Mesendoderm (in vitro differentiated cells): ENCODE results near the gene SLC7A7.
A peak's percentile ranks its signal among the peaks of the same experiment; 100 is the strongest.

Experiments
- DNase-seq: peaks from one replicate; pipeline ENCODE4 v3.0.0; 2013
- H2AK5ac ChIP-seq: 2 replicates; pipeline ENCODE4 v1.6.1; 2013; ENCODE audit warnings: low read length, inconsistent platforms
- H2BK120ac ChIP-seq: 2 replicates; pipeline ENCODE4 v1.6.1; 2013; ENCODE audit warnings: low read depth, mild to moderate bottlenecking, low read length, moderate library complexity, mixed read lengths
- H2BK15ac ChIP-seq: replicated peaks from 2 replicates; pipeline ENCODE4 v1.6.1; 2013; ENCODE audit warnings: low read depth, mild to moderate bottlenecking, moderate library complexity
- H2BK5ac ChIP-seq: 2 replicates; pipeline ENCODE4 v1.6.1; 2013; ENCODE audit warnings: low read length, inconsistent platforms
- H3K18ac ChIP-seq: 2 replicates; pipeline ENCODE4 v1.6.1; 2013; ENCODE audit warnings: mild to moderate bottlenecking, low read length, mixed read lengths
- H3K23ac ChIP-seq: one replicate; pipeline ENCODE4 v1.6.1; 2013; ENCODE audit warnings: low read length
- H3K27ac ChIP-seq: 2 replicates; pipeline ENCODE4 v1.5.1; 2013; ENCODE audit warnings: low read depth, mild to moderate bottlenecking, inconsistent platforms, low read length, moderate library complexity
- H3K27me3 ChIP-seq: 2 replicates; pipeline ENCODE4 v1.6.1; 2013; ENCODE audit warnings: low read length, control low read depth, mild to moderate bottlenecking, inconsistent platforms; ENCODE audit not compliant: insufficient read depth, poor library complexity
- H3K36me3 ChIP-seq: 2 replicates; pipeline ENCODE4 v1.6.1; 2013; ENCODE audit warnings: low read length, inconsistent platforms; ENCODE audit not compliant: control insufficient read depth, insufficient read depth
- H3K4ac ChIP-seq: one replicate; pipeline ENCODE4 v1.6.1; 2013; ENCODE audit warnings: low read depth, mild to moderate bottlenecking, low read length, moderate library complexity
- H3K4me1 ChIP-seq: 2 replicates; pipeline ENCODE4 v1.6.1; 2013; ENCODE audit warnings: low read depth, low read length, inconsistent platforms; ENCODE audit not compliant: control insufficient read depth
- H3K4me2 ChIP-seq: 2 replicates; pipeline ENCODE4 v1.6.1; 2013; ENCODE audit warnings: low read length
- H3K4me3 ChIP-seq: 2 replicates; pipeline ENCODE4 v1.5.1; 2013; ENCODE audit warnings: mild to moderate bottlenecking, low read length
- H3K56ac ChIP-seq: one replicate; pipeline ENCODE4 v1.6.1; 2013; ENCODE audit warnings: low read length
- H3K79me1 ChIP-seq: 2 replicates; pipeline ENCODE4 v1.6.1; 2013; ENCODE audit warnings: low read length, inconsistent platforms
- H3K79me2 ChIP-seq: 2 replicates; pipeline ENCODE4 v1.6.1; 2013; ENCODE audit warnings: mild to moderate bottlenecking, low read length; ENCODE audit not compliant: control insufficient read depth, insufficient read depth
- H3K9ac ChIP-seq: 2 replicates; pipeline ENCODE4 v1.6.1; 2013; ENCODE audit warnings: low read length, inconsistent platforms
- H4K5ac ChIP-seq: one replicate; pipeline ENCODE4 v1.6.1; 2013; ENCODE audit warnings: low read length
- H4K8ac ChIP-seq: one replicate; pipeline ENCODE4 v1.6.1; 2013; ENCODE audit warnings: low read depth, mild to moderate bottlenecking, control low read depth, low read length, moderate library complexity
- WGBS: extraction: QIAGEN DNeasy Blood & Tissue Kit; methylation state at CpG from one replicate; pipeline ENCODE4 v1.1.7; 2013; ENCODE audit warnings: low lambda C conversion rate, missing lambda C conversion rate; ENCODE audit not compliant: insufficient coverage; ENCODE audit errors: extremely low coverage; 5-methylcytosine and 5-hydroxymethylcytosine counted together

Gene SLC7A7

GRCh38 chr14:22837114-22837749 is 22.0 kb upstream of the SLC7A7 start:
- no CpG with 5 or more reads among the region's 57 CpGs for WGBS

GRCh38 chr14:22836301-22837113 is 21.3 kb upstream of the SLC7A7 start, which contains the start of gene MMP14:
TSS of gene MMP14 (plus strand) at chr14:22836585. CDS start at chr14:22836818, 233 bp downstream.
- Histone ChIP-seq H3K56ac (peak within 1 kb of the TSS; percentile 98), H3K9ac (peak within 1 kb of the TSS; percentile 99), H3K27me3 (no peaks in the 10 kb centered on the region), H3K36me3 (peaks cover 4% of the 10 kb centered on the region), H3K79me1 (peaks cover 17% of the 10 kb centered on the region), H3K4me3 (peak within 1 kb of the TSS; percentile 86), H2BK120ac (peak within 1 kb of the TSS; percentile 47), H3K23ac (peak within 1 kb of the TSS; percentile 100), H2BK15ac (no peak within 1 kb of the TSS), H3K4me2 (peak within 1 kb of the TSS; percentile 95), H3K79me2 (peaks cover 33% of the 10 kb centered on the region), H4K8ac (no peak within 1 kb of the TSS), H2AK5ac (peak within 1 kb of the TSS; percentile 77), H4K5ac (no peak within 1 kb of the TSS), H3K27ac (peak within 1 kb of the TSS; percentile 92), H3K4ac (peak within 1 kb of the TSS; percentile 88), H3K4me1 (peaks cover 12% of the 10 kb centered on the region), H3K18ac (peak within 1 kb of the TSS; percentile 84), H2BK5ac (peak within 1 kb of the TSS; percentile 47)
- no CpG with 5 or more reads among the region's 46 CpGs for WGBS
- peak; percentile 95 for DNase-seq

More at GRCh38 chr14:22837114-22837749, 22.0 kb upstream of the SLC7A7 start:
- peak overlapping the region; percentile 47 for H2BK120ac ChIP-seq
- no peak overlapping the region for H2AK5ac ChIP-seq
- H4K5ac ChIP-seq: no peak overlapping the region
- peak overlapping the region; percentile 95 for H3K4me2 ChIP-seq
- H3K18ac ChIP-seq: peak overlapping the region; percentile 84
- peak overlapping the region; percentile 100 for H3K23ac ChIP-seq
- peaks cover 10% of the 10 kb centered on the region for H3K36me3 ChIP-seq
- H3K4me3 ChIP-seq: peak overlapping the region; percentile 86
- H2BK15ac ChIP-seq: no peak overlapping the region
- peaks cover 12% of the 10 kb centered on the region for H3K4me1 ChIP-seq
- H3K79me1 ChIP-seq: peaks cover 19% of the 10 kb centered on the region
- H3K79me2 ChIP-seq: peaks cover 33% of the 10 kb centered on the region
- H3K4ac ChIP-seq: peak overlapping the region; percentile 88
- peak overlapping the region; percentile 16 for H2BK5ac ChIP-seq
- peak; percentile 67 for DNase-seq
- H3K9ac ChIP-seq: peak overlapping the region; percentile 99
- peak overlapping the region; percentile 98 for H3K56ac ChIP-seq
- peak overlapping the region; percentile 65 for H4K8ac ChIP-seq
- no peaks in the 10 kb centered on the region for H3K27me3 ChIP-seq
- peak overlapping the region; percentile 92 for H3K27ac ChIP-seq

GRCh38 chr14:22835505-22835904 is 20.3 kb upstream of the SLC7A7 start:
- Histone ChIP-seq H3K56ac (peak overlapping the region; percentile 98), H3K27me3 (no peaks in the 10 kb centered on the region), H2BK120ac (no peak overlapping the region), H2AK5ac (no peak overlapping the region), H4K5ac (no peak overlapping the region), H2BK5ac (no peak overlapping the region), H3K4ac (no peak overlapping the region), H3K79me1 (peaks cover 14% of the 10 kb centered on the region), H3K9ac (peak overlapping the region; percentile 99), H4K8ac (no peak overlapping the region), H3K4me1 (peaks cover 12% of the 10 kb centered on the region), H3K36me3 (no peaks in the 10 kb centered on the region), H3K79me2 (peaks cover 35% of the 10 kb centered on the region), H3K27ac (peak overlapping the region; percentile 92), H3K18ac (no peak overlapping the region), H3K23ac (no peak overlapping the region), H2BK15ac (no peak overlapping the region), H3K4me2 (no peak overlapping the region), H3K4me3 (no peak overlapping the region)
- DNase-seq: no peak
- no CpG with 5 or more reads among the region's 3 CpGs for WGBS

GRCh38 chr14:22830443-22831010 is 15.3 kb upstream of the SLC7A7 start:
- Histone ChIP-seq H2AK5ac (no peak overlapping the region), H3K27ac (peak overlapping the region; percentile 83)

GRCh38 chr14:22829661-22830442 is 14.6 kb upstream of the SLC7A7 start, which contains the start of gene MRPL52:
TSS of gene MRPL52 (plus strand) at chr14:22829887. CDS start at chr14:22829913, 26 bp downstream.
- peak; percentile 91 for DNase-seq
- Histone ChIP-seq H2BK120ac (peak within 1 kb of the TSS; percentile 49), H3K79me2 (peaks cover 10% of the 10 kb centered on the region), H2BK15ac (peak within 1 kb of the TSS; percentile 65), H3K4me2 (peak within 1 kb of the TSS; percentile 71), H3K27me3 (no peaks in the 10 kb centered on the region), H3K9ac (peak within 1 kb of the TSS; percentile 96), H4K5ac (peak within 1 kb of the TSS; percentile 43), H3K4ac (peak within 1 kb of the TSS; percentile 89), H3K4me3 (peak within 1 kb of the TSS; percentile 98), H2BK5ac (peak within 1 kb of the TSS; percentile 81), H3K18ac (peak within 1 kb of the TSS; percentile 88), H3K4me1 (peaks cover under 1% of the 10 kb centered on the region), H2AK5ac (no peak within 1 kb of the TSS), H3K23ac (peak within 1 kb of the TSS; percentile 6), H3K27ac (peak within 1 kb of the TSS; percentile 83), H3K56ac (peak within 1 kb of the TSS; percentile 97), H4K8ac (peak within 1 kb of the TSS; percentile 88), H3K36me3 (no peaks in the 10 kb centered on the region), H3K79me1 (peaks cover 2% of the 10 kb centered on the region)
- WGBS: no CpG with 5 or more reads among the region's 41 CpGs

More at GRCh38 chr14:22830443-22831010, 15.3 kb upstream of the SLC7A7 start:
- H2BK15ac ChIP-seq: no peak overlapping the region
- no peak overlapping the region for H2BK5ac ChIP-seq
- no peaks in the 10 kb centered on the region for H3K27me3 ChIP-seq
- peaks cover 10% of the 10 kb centered on the region for H3K79me2 ChIP-seq
- no peaks in the 10 kb centered on the region for H3K36me3 ChIP-seq
- no peaks in the 10 kb centered on the region for H3K4me1 ChIP-seq
- peak overlapping the region; percentile 88 for H3K4ac ChIP-seq
- peaks cover 2% of the 10 kb centered on the region for H3K79me1 ChIP-seq
- H4K8ac ChIP-seq: no peak overlapping the region
- peak overlapping the region; percentile 97 for H3K56ac ChIP-seq
- WGBS: no CpG with 5 or more reads among the region's 3 CpGs
- H3K4me2 ChIP-seq: peak overlapping the region; percentile 71
- no peak for DNase-seq
- H3K4me3 ChIP-seq: peak overlapping the region; percentile 98
- peak overlapping the region; percentile 96 for H3K9ac ChIP-seq
- no peak overlapping the region for H3K23ac ChIP-seq
- H4K5ac ChIP-seq: no peak overlapping the region
- no peak overlapping the region for H3K18ac ChIP-seq
- H2BK120ac ChIP-seq: peak overlapping the region; percentile 18
